GM18907 (cell line): ENCODE results near the gene UQCR11.

Source experiments
- ATAC-seq: cut with Tn5 transposase; IDR thresholded peaks from one replicate; pipeline ENCODE4 v1.9.1; 2021; ENCODE audit warnings: mild to moderate bottlenecking, moderate library complexity; ENCODE audit not compliant: unreplicated experiment

The UQCR11 gene

GRCh38 chr19:1618157-1619093 is 13.2 kb upstream of the UQCR11 start:
- ATAC-seq = no peak

DNA sequence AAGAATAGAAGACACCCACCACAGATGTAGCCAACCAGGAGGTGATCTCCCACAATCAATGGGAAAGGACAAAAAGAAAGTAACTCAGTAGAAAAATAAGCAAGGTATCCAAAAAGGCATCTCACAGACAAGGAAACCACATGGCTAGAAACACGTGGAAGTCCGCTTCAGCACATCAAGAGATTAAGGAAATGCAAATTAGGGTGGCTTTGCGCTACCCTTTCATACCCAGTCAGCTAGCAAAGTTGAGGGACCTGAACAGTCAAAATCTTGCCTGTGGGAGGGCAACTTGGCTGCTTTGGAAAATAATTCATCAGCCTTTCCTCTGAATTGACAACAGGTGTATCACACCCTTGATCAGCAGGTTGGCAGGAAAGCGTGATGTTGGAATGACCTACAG is 11.6 kb upstream of the UQCR11 start:
- no peak for ATAC-seq

- no peak for ATAC-seq
Measured at GRCh38 chr19:1616396-1616795, 11.1 kb upstream of the UQCR11 start.

GRCh38 chr19:1615156-1615765 is 10.0 kb upstream of the UQCR11 start:
- ATAC-seq = no peak

DNA sequence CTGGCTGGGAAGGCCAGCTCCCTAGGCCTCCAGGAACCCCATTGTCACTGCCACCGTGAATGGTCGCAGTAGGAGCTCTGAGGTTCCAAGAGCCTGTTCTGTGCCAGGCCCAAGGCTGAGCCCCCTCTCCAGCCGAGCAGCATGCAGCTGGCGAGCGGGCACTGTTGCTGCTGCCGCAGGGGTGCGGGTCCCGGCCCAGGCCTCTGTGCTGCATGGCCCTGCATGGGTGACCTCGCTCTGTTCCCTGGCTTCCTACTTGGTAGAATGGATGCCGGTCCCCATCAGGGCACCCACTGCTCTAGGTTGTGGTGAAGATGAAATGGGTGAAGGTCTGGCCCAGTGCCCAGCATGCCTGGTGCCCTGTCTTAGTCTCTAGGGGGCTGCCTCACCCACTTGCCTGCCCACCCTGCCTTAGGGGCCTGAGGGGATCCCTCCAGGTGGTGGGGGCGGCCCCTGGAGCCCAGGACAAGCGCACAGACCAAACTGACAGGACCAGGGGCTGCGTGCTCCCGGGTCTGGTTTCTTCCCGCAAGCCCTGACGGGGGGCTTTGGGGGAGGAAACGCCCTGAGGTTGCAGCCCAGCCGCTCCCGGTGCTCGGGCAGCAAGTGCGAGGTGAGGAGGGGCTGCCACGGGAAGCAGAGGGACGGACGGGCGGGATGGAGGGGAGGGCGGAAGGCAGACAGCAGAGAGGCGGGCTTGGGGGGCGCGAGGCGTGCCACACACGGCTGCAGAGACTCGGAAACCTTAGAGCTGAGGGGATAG is 8.7 kb upstream of the UQCR11 start:
- ATAC-seq = no peak

GRCh38 chr19:1613146-1613545 is 7.9 kb upstream of the UQCR11 start:
- no peak for ATAC-seq

- ATAC-seq = no peak
Measured at GRCh38 chr19:1612114-1613086, 7.1 kb upstream of the UQCR11 start.

DNA sequence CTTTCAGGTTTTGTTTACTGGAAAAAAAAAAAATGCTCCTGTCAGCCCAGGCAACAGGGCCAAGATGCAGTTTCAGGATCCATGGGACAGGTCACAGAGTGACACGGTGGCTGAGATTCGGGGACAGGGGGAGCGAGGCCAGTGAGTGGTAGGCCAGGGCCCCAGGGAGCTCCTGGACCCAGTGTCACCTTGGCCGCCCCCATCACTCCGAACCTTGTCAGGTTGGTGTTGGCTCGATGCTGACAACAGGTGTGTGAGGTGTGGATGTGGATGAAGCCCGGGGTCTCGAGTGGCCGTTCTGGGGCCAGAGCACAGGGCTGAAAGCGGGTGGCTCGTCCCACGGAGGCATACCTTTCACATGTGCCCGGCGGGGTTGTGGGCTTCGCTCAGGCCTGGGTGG is 6.1 kb upstream of the UQCR11 start:
- no peak for ATAC-seq

DNA sequence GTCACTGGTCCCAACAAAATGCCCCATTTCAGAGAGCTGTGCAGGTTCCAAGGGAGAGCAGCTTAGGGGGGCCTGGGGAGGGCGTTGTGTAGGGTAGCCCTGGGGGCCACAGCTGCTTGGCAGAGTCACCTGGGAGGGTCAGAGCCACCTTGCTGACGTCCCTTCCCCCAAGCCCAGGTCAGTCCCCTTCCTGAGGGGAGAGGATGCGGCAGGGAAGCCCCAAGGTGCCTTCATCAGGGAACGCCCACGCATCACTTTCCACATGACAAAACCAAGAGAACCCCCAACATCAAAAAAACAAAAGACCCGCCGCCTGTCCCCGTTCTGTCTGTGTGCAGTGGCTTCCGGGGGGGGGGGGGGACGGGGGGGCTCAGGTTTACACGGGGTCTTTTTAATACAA is 5.3 kb upstream of the UQCR11 start:
- no peak for ATAC-seq

DNA sequence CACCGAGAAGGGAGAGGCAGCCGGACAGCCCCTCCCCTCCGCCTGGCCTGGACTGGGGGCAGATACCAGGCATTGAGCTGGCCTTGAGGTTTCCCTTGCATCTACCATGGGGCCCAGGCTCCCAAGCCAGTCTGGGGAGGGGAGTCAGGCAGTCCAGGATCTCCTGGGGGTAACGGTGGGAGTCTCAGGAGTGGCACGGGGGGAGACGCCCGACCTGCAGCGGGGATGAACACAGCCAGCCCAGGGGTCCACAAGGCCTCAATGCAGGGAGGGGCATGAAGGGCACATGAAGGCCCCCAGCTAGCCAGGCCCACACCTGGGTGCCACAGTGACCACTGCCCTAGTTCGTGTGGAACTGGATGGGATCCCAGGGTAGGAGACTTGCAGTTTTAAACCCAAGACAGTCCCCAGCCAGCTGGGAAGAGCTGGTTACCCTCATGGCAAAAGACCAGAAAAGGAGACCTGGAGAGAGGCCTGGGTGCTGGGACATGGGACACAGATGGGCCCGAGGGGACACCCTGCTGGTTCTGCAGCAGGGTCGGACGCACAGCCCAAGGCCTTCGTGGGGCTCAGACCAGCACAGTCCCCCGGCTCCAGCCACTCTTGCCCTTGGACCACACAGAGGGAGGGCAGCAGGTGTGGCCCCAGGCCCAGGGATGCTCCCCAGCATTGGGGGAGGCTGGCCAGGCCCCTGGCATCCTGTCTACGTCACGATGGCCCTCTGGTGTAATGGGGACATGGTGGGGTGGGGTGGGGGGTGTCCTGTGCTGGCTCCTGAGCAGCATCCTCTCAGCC is 4.6 kb upstream of the UQCR11 start:
- ATAC-seq = no peak

DNA sequence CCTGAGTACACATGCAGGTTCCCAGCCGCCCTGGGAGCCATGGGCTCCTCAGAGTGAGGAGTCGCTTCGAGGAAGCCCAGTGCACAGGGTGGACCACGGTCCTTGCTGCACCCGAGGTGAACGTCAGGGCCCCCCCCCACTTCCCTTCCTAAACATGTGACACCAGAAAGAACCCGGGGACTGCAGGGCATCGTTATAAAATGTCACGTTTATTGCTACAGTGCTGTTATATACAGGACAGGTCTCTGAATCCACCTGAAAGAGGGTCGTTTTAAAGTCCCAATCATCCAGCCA is 3.8 kb upstream of the UQCR11 start:
- ATAC-seq = no peak

- no peak for ATAC-seq
Measured at GRCh38 chr19:1608359-1609102, 3.3 kb upstream of the UQCR11 start.

- peak; percentile 1 for ATAC-seq
Measured at GRCh38 chr19:1606138-1606651, 933 bp upstream of the UQCR11 start.

- no peak for ATAC-seq
Measured at GRCh38 chr19:1602091-1602707, 3.1 kb downstream of the UQCR11 start.

- no peak for ATAC-seq
Measured at GRCh38 chr19:1601613-1602064, 3.6 kb downstream of the UQCR11 start.

- no peak for ATAC-seq
Measured at GRCh38 chr19:1599460-1599846, 5.8 kb downstream of the UQCR11 start.

DNA sequence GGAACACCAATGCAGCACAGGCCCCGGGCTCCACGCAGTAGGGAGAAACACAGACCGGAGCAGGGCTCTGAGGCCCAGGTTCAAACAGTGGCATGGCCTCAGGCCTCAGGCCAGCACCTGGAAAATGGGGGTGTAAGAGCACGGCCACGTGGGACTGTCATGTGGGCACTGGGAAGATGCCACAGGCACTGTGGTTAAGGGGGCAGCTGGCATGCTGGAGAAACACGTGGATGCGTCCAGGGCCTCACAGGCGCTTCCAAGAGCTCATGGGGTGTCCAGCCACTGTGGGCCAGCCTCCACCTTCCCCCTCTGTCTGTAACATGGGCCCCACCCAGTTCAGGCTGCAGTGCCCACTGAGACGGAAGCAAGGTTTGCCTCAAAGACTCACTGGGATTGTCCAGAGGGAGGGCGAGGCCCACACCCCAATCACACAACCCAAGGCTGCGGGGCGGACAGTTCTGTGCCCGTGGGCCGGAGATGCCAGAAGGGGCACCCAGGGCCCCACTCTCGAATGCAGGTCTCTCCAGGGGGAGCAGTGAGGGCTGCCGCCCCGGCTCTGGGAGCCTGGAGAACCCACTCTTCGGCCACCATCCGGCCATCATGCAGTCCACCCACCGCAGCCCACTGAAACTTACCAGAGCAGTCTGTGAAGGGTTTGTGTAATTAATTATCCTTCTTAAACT is 6.3 kb downstream of the UQCR11 start:
- ATAC-seq = no peak

GRCh38 chr19:1593501-1593772 is 11.8 kb downstream of the UQCR11 start:
- ATAC-seq = no peak
